NCI-H345 treated with DMSO at 0.1 percent for 48 hours (cell line): Measurements from ENCODE around the gene SKIL.

Source experiments
- DNase-seq: peaks from one replicate; lab custom pipeline; 2025; ENCODE audit not compliant: unreplicated experiment; lab: John Stamatoyannopoulos, UW

SKIL gene

DNA sequence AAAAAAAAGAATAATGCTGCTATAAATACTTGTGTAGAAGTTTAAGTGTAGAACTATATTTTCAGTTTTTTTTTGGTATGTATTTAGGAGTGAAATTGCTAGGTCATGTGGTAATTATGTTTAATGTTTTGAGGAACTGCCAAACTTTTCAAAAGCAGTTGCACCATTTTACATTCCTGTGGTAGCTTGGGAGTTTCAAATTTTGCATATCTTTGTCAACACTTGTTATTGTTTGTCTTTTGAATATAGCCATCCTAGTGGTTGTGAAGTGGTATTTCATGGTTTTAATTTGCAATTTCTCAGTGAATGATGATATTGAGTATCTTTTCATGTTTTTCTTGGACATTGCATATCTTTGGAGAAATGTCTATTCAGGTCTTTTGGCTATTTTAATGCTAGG is 30.4 kb downstream of the SKIL start:
- no peak for DNase-seq

DNA sequence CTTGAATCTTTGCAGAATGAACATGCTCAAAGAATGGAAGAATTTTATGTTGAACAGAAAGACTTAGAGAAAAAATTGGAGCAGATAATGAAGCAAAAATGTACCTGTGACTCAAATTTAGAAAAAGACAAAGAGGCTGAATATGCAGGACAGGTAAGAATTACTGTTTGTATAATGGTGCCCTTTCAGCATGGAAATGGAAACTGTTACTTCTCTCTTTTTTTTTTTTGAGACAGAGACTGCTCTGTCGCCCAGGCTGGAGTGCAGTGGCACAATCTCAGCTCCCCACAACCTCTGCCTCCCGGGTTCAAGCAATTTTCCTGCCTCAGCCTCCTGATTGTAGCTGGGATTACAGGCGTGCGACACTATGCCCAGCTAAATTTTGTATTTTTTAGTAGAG is 33.6 kb downstream of the SKIL start:
- no peak for DNase-seq

DNA sequence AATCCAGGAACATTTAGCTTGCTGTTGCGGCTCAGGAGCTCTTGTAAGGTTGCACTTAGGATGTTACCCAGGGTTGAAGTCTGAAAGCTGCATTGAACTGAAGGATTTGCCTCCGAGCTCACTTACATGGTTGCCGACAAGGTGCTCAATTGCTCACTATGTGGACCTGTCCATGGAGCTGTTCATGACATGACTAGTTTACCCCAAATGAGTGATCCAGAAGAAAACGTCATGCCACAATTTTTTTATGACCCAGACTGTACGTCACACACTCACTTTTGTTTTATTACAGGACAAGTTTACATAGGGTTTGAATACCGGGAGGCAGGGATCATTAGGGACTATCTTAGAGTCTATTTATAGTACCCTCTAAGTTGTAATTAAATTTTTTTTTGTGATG is 40.2 kb downstream of the SKIL start:
- no peak for DNase-seq

DNA sequence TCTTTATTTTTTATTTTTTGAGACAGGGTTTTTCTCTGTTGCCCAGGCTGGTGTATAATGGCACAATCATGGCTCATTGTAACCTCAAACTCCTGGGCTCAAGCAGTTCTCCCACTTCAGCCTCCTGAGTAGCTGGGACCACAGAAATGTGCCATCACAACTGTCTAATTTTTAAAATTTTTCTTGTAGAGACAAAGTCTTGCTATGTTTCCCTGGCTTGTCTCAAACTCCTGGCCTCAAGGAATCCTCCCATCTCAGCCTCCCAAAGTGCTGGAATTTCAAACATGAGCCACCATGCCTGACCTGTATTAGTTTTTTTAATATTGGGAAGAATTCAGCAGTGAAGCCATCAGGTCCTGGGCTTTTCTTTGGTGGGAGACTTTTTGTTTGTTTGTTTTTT is 47.6 kb downstream of the SKIL start:
- no peak for DNase-seq

DNA sequence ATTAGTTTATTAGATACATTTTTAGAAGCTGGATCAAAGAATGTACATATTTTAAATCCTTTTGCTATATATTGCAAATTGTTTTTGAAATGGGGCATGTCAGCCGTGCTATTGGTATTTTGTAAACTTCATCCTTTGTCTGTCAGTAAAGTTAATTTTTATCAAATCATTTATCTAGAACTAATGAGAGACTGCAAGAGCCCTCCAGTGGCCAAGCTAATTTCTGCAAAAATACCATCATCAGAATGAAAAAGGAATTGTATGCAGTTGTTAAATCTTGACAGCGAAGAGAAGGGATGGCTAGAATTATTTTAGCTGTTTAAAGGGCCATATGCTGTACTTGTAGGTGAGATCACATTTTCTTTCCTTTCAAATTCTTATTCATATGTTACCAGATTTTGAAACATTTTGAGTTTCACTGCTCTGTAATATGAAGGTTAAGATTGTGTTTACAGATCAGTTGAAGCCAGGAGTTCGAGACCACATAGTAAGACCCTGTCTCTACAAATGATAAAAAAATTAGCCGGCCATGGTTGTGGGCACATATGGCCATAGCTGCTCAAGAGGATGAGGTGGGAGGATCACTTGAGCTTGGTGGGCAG is 53.0 kb downstream of the SKIL start:
- DNase-seq = no peak

DNA sequence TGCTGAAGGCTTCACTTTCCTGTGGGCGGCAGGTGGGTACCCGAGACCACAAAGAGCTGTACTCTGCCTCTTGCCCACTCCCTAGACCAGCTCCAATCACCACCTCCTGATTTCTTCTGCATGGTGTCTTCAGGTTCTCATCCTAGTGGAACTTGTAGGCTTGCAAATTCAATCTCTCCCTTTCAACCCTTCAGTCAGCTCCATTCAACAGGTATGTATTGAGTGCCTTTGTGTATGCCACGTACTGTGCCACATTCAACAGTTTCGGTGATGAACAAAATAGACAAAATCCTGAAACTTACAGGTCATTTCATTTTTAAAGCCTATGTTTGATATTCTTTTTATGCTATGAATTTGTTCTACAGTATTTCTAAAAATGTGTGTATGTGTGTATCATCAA is 55.8 kb downstream of the SKIL start:
- no peak for DNase-seq

DNA sequence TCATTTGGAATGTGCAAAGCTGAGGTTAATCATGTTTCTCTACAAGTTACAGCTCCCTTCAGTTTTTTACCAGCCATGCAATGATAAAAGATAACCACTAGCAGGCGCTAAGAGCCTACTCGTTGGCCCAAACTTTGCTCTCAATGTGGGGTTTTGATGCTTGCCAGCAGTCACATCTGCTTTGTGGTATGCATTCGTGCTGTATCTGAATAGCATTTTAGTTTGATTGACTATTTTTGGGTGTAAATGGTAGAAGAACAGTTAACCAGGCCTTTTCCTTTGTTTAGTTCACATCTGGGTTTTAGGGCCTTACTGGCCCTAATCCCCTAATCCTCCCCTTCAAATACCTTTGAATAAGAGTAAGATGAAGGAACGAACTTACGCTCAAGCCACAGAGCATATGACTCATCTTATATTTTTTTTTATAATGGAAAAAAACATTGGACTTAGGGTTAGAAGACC is 56.7 kb downstream of the SKIL start:
- peak; percentile 45 for DNase-seq

DNA sequence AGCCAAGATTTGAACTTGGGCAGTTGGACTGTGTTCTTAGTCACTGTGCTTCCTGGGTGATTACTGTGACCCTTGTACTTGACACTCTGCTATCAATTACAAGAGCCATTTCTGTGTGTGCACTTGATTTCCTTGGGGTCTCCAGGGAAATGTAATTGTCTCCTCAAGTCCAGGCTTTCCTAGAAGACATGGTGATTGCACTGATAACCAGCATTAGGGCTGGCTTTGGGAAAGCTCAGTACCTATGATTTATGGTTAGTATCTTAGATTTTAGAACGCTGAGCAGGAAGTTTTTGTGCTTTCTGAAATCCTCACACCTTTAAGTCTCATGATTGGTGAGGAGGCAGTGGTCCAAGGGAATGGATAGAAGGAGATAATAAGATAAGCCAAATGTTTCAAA is 59.6 kb downstream of the SKIL start:
- no peak for DNase-seq

DNA sequence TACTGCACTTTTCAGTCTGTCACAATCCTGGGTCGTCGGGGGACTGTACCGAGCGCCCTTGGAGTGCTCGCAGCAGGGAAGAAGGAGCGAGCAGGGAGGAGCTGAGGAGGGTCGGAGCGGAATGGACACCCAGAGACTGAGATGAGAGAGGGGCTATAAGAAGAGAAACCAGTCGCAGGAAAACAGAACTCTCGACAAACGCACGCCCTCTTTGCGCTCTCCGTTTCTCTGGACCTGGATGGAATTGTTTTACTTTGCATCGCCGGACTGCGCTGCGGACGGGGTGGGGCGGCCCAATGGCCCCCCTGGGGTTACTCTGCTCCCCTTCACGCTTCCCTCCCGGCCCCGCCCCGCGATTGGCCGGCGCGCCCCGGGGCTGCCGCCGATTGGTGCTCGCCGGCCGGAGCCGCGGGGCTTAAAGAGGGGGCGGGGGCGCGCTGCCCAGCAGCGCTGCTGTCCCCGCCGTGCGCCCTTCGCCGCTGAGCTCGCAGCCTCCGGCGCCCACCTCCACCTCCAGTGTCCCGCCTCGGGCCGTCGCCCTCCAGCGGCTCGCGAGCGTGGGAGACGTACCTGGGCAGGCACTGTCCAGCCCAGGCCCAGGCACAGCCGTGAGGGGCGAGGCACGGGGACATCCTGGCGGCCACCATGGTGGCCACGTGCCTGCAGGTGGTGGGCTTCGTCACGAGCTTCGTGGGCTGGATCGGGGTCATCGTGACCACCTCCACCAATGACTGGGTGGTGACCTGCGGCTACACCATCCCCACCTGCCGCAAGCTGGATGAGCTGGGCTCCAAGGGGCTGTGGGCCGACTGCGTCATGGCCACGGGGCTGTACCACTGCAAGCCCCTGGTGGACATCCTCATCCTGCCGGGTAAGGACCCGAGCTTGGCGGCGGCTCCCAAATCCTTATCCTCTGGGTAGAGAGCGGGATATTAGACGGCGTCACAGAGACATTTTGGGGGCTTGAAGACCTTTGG is 61.2 kb downstream of the SKIL start, which contains the start of gene CLDN11:
Gene CLDN11 (plus strand): TSS at position 447 of the 977 bp plus-strand sequence. CDS start 199 bp downstream, at position 646.
- DNase-seq = no peak

DNA sequence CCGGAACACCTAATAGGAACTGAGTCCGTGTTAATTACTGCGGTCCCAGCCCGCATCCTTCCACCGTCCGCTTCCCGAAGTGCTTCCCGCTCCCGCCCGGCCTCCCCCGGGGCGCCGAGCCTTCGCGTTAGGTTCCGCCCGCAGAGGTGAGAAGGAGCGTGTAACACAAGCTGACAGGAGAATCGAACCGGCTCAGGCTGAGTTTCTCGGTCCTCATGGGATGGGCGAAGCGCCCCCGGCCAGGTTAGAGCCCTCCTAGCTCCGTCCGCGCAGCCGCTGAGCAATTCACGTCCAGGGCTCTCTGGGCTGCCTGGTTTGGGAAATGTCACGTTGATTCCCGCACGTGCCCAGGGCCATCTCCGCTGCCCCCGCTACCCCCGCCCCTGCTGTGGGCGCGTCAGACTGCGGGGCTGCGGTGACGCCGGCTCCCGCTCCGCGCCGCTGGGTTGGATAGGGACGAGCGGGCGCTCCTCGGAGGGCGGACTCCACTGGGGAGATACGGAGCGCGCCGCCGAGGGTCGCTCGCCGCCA is 62.1 kb downstream of the SKIL start:
- DNase-seq = no peak

DNA sequence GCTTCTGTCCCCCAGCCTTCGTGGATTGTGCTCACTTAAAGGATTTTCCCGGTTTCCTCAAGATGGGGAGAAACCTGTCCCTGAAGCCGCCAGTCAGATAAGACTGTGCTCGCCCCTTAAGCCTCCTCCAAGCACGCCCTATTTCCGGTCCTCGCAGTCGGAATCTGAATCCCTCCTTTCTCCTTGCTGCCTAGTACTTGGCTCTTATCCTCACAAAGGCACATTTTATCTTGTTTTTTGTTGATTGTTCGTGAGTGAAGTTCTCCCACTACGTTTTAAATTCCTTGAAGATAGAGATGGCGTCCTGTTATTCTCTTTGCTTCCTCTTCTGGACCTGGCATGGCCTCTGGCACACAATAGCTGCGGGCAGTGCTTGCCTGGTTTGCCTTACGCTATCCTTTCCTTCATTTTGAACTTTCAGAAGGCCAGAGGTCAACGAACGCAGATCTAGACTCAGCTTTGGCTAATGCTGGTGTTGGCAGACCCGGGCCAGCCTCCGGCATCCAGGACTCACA is 62.8 kb downstream of the SKIL start:
- DNase-seq = no peak

DNA sequence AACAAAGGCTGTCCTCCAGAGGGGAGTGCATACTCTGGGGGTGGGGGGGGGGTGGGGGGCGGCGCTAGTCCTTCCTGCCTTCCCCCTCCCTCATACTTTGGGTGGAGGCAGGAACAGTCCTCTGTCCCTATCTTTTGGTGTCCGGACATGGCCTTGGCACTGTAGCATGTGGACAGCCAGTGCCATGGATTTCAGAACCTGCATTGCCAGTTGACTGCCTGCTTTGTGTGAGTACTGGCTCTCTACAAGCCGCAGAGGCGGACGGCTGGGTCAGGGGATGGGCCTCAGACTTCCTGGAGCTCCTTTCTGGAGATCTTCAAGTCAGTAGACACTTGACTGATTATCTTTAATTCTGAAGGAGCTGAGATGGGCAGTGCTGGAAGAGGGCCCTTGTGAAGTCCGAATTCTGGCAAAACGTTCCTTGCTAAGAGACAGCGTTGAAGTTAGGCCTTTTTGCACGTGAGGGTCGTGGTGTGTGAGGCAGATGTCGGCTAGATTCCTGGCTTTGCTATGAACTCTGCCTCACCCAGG is 63.7 kb downstream of the SKIL start:
- DNase-seq = no peak

DNA sequence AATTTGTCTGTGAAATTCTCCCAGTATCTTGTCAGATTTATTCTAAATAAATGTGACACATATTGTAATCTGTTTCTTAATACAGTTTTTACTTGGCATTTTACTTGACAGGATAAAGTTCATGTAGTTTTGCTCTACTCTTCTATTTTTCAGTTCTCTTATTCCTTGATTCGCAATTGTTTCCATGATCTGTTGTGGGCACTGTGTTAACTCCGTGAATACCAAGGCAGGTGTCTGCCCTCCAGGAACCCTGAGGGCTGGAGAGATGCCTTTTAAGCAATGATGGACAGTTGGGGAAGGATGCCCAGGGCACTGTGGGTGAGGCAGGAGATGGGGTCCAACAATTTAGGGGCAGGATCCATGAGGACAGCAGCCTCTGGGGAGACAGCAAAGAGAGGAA is 64.2 kb downstream of the SKIL start:
- DNase-seq = no peak

DNA sequence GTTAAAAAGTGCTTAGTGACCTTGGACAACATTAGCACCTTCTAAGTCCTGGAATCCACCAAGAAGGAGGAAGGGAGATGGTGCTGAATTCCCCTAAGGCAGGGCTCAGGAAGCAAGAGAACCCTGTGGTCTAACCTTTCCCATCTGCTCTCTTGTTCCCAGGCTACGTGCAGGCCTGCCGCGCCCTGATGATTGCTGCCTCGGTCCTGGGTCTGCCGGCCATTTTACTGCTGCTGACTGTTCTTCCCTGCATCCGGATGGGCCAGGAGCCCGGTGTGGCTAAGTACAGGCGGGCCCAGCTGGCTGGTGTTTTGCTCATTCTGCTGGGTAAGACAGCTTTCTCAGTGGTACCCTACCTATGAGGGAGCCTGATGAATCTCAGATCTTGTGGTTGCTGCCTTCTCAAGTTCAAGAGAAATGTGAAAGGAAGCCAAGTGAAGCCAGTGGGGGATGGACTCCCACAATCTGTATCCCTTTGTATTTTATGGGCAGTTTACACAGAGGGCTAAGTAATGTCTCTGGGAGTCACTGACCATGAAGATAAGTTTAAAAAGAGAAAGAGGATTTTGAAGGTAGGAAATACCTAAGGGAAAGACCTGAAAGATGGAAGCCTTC is 65.6 kb downstream of the SKIL start:
- DNase-seq = no peak

DNA sequence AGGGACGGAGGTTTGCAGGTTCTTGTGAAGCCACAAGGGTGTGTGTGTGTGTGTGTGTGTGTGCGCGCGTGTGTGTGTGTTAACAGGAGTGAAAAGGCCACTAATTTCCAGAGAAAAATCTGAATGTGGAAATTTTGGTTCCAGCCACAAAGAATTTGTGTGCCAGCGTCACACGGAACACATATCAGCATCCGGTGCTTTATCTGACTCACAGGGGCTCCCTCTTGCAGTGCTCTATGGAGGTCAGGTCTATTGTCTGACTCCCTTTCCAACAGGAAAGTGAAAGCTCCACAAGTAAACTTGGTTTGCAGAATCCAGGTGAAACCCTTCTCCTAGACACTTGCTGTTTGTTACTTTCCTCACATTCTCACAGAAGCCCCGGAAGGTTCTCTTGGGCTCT is 67.4 kb downstream of the SKIL start:
- DNase-seq = no peak

DNA sequence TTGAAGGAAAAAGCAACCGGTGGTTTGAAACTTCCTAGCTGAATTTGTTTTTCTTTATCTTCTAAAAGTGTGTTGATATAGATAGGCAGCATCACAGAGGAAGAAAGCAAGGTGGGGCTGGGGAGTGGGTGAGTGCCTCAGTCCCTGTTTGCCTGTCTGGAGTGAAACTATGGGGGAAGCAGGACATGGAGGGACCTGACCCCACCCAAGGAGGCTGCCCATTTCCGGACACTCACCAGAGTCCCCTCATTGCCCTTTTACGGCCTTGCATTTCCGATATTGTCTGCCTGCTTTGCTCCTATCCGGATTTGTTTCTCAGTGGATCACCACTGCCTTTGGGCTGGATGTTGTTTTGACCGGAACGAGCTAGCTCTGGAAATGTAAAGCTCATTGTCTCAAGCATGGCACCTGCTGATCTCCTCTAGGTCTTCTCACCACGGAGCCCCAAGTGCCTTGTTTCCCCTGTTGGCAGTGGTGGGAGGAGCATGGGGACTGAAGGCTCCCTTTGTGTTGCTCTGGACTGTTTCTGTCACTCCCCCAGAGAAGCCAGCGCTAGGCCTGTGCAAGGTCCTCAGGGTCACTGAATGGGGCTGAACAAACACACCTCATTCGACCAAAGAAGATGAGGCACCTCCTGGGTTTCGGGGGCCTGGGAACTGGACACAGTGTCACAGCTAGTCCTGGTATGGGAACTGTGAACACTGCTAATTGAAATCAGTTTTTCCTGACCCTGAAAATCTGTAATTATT is 68.2 kb downstream of the SKIL start:
- no peak for DNase-seq

DNA sequence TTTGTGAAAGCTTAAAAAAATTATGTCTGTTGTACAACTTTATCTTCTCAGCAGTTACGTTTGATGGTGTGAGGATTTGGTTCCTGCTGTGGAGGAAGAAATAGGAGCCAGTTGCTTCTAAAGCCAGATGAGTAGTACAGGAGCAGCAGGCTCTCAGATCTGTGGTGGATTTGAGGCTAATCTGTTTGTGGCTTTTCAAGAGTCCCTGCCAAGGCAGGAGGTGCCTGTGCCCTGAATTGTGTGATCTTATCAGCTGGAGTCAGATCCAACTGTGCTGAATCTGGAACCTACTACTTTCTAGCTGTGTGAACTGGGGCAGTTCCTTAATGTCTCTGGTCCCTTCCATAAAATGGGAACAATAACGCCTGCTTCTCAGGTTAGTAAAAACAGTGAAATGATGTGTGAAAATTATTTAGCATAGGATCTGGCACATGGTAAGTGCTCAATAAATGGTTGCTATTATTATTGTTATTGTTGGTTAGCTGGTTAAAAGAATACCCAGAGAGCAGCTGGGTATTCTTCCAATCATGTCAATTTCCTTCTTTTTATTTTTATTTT is 68.8 kb downstream of the SKIL start:
- no peak for DNase-seq

DNA sequence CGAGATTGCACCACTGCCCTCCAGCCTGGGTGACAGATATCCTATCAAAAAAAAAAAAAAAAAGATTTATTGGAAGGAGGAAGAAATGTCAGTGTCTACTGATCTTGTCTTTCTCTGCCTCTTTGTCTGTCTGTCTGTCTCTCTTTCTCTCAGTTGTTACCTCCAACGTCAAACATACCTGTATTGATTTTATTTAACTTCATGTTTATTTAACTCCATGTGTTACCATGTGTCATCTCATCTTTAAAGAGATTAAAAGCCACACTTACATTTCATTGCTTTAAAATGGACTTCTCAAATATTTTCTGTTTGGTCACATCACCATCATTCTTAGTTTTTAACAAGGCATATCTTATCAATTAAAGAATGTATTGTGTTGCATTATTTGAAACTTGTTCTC is 70.6 kb downstream of the SKIL start:
- no peak for DNase-seq

DNA sequence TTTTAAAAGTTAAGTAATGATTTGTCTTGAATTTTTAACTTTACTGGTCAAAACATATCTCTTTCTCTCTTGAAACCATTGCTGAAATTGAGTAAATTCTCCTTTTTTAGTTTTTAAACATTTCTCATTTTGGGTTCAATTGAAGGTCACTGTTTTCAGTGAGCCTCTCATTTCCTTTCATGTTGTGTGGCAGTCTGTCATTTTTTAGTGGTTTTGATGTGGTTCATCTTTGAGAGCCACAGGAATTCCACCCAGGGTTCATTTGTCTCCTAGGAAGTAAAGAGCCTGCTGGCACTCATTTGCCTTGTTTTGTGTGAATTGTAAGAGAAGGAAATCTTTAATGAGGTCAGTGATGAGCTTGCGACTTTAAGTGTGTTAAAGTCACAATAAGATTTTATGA is 71.5 kb downstream of the SKIL start:
- no peak for DNase-seq

DNA sequence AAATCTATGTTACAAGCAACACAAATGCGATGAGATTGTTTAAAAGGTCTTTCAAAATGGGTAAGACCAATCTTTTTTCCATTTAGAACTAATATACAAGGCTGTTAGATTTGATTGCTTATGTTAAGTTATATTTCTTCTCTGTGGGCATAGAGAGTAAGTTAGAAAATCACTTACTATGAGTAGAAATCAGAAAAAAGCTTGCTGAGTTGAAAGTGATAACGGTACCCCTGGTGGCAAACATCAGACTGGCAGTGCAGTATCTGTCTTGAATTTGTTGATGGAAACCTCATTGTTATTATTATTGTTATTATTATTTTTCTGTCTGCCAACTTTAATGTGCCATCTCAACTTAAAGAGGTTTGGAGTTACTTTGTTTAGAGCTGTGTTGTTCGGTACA is 73.5 kb downstream of the SKIL start:
- DNase-seq = no peak
